IPS-15b (cell line): Measurements from ENCODE around the gene ARL5B.
"Not testable (repeated sequence)": the region's sequence is repeated elsewhere in the genome, so short reads cannot be mapped to it uniquely, and the experiment has no call there.

ENCODE experiments used
- H3K27me3 ChIP-seq: one replicate; pipeline ENCODE4 v1.6.1; 2013; ENCODE audit warnings: low read length; ENCODE audit not compliant: control insufficient read depth, insufficient read depth
- H3K36me3 ChIP-seq: one replicate; pipeline ENCODE4 v1.6.1; 2013; ENCODE audit warnings: low read length; ENCODE audit not compliant: control insufficient read depth, insufficient read depth
- H3K4me1 ChIP-seq: one replicate; pipeline ENCODE4 v1.6.1; 2013; ENCODE audit warnings: mild to moderate bottlenecking, low read length; ENCODE audit not compliant: control insufficient read depth, insufficient read depth
- H3K4me3 ChIP-seq: one replicate; pipeline ENCODE4 v1.5.1; 2013; ENCODE audit warnings: low read depth, low read length
- H3K9ac ChIP-seq: one replicate; pipeline ENCODE4 v1.6.1; 2013; ENCODE audit warnings: low read depth, mild to moderate bottlenecking, low read length
- H3K9me3 ChIP-seq: one replicate; pipeline ENCODE4 v1.6.1; 2013; ENCODE audit warnings: mild to moderate bottlenecking, low read length; ENCODE audit not compliant: control insufficient read depth, insufficient read depth

Gene ARL5B

GRCh38 chr10:18637400-18637799, 21.8 kb upstream of the ARL5B start:
- H3K4me1 ChIP-seq, H3K9ac ChIP-seq, H3K9me3 ChIP-seq: not testable (repeated sequence)

GRCh38 chr10:18639719-18640118, 19.5 kb upstream of the ARL5B start:
- not testable (repeated sequence) for H3K4me1 ChIP-seq, H3K9me3 ChIP-seq, H3K4me3 ChIP-seq, H3K9ac ChIP-seq, H3K27me3 ChIP-seq, H3K36me3 ChIP-seq

More at GRCh38 chr10:18637400-18637799, 21.8 kb upstream of the ARL5B start:
- H3K27me3 ChIP-seq, H3K36me3 ChIP-seq, H3K4me3 ChIP-seq: not testable (repeated sequence)

GRCh38 chr10:18647151-18647550, 12.1 kb upstream of the ARL5B start:
- H3K36me3 ChIP-seq: peaks cover 2% of the 10 kb centered on the region
- H3K4me1 ChIP-seq: no peaks in the 10 kb centered on the region
- no peak overlapping the region for H3K9ac ChIP-seq
- H3K27me3 ChIP-seq: no peaks in the 10 kb centered on the region
- no peak overlapping the region for H3K4me3 ChIP-seq
- no peaks in the 10 kb centered on the region for H3K9me3 ChIP-seq

DNA sequence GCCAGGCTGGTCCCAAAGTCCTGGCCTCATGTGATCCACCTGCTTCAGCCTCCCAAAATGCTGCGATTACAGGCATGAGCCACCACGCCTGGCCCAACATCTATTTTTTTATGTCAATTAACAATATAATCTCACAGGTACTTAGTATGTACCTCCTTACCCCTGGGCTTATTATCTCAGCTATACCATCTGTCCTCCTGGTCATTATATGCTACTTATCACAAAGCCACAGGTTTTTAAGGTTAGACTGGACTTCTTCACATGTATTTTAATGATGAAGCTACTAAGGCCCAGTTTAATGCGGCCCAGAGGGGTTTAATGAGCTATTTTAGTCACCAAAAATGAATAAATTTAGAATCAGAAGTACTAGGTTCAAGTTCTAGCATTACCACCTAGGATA, 11.3 kb upstream of the ARL5B start:
- no peaks in the 10 kb centered on the region for H3K27me3 ChIP-seq
- H3K4me3 ChIP-seq: no peak overlapping the region
- H3K36me3 ChIP-seq: peaks cover 2% of the 10 kb centered on the region
- H3K9ac ChIP-seq: no peak overlapping the region
- H3K9me3 ChIP-seq: no peaks in the 10 kb centered on the region
- no peaks in the 10 kb centered on the region for H3K4me1 ChIP-seq

GRCh38 chr10:18649364-18649959, 9.8 kb upstream of the ARL5B start:
- Histone ChIP-seq H3K9me3 (no peaks in the 10 kb centered on the region), H3K9ac (no peak overlapping the region), H3K27me3 (no peaks in the 10 kb centered on the region), H3K4me1 (no peaks in the 10 kb centered on the region), H3K36me3 (peaks cover 2% of the 10 kb centered on the region), H3K4me3 (peak overlapping the region; percentile 89)

DNA sequence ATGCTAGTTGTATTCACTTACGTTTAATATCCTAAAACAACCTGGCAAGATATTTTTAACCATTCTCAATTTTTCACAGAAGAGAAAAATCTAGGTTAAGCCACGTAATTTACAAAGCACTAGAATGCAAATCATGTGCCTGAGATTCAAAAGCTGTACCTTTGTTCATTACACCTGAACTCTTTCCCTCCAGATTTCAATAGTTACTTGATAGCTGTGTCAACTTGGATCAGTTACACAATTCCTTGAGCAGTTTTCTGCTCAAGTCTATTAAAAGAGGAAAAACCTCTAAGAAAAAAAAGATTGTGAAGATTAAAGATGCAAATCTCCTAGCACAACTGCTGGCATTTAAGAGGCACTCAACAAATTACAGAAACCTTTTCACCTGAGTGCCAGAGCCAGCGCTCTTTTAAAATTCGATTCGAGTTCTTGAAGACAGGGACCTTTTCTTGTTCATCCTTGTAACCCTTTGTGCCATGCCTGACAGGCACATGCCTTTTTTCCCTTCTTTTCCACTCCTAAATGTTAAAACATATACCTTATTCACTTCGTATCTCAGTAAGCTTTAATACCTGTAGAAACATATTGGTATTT, 8.7 kb upstream of the ARL5B start:
- H3K27me3 ChIP-seq: no peaks in the 10 kb centered on the region

DNA sequence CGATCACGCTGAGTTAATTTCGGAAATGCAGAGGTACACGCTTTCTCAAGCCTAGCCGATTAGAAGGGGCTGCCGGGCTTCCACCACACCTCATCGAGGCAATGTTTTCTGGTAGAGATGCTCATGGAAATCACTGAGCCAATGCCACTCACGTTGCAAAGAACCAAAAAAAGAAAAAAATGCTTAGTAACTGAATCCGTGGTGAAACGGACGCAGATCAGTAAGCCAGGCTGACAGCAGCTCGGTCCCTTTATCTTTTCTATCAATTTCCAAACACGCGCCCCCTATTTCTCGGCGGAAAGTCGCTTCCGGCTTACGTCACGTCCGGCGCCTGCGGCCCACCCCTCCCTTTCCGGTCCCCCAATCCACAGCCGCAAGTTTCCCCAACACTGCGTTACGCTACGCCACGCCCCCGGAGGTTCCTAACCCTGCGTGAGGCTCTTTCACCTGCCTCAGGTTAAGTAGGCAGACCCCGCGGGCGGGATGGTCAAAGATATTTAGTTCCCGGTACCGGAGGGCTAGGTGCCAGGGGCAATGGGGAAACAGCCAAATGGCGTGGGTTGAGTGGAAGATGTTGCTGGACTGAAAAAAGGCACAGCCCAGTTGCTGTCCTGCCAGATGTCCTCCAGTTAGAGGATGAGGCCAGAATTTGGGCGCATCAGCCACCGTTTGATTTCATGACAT, 7.8 kb upstream of the ARL5B start, which contains the start of gene NSUN6:
Gene NSUN6, minus strand, starts transcription at position 264 of the 684 bp plus-strand sequence. CDS start 384 bp downstream, outside the sequence.
- no peaks in the 10 kb centered on the region for H3K27me3 ChIP-seq
- H3K9ac ChIP-seq: peak within 1 kb of the TSS; percentile 82
- no peaks in the 10 kb centered on the region for H3K36me3 ChIP-seq
- H3K4me1 ChIP-seq: no peaks in the 10 kb centered on the region
- H3K9me3 ChIP-seq: no peaks in the 10 kb centered on the region
- peak within 1 kb of the TSS; percentile 89 for H3K4me3 ChIP-seq

More for the DNA sequence above, 8.7 kb upstream of the ARL5B start:
- H3K9ac ChIP-seq: peak overlapping the region; percentile 56
- no peaks in the 10 kb centered on the region for H3K9me3 ChIP-seq
- no peaks in the 10 kb centered on the region for H3K4me1 ChIP-seq
- peaks cover 2% of the 10 kb centered on the region for H3K36me3 ChIP-seq
- peak overlapping the region; percentile 89 for H3K4me3 ChIP-seq

DNA sequence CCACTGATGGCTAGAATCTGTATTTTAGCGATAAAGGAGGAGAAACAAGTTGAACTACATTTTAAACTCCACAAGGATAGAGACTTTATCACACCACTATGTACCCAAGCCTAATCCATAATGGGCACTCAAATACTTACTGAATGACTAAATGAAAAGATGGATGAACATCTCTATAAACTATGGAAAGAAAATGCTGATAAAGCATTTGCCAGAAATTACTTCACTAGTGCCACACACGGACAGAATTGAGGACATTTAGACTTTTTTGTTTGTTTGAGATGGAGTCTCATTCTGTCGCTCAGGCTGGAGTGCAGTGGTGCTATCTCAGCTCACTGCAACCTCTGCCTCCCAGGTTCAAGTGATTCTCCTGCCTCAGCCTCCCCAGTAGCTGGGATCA, 6.1 kb upstream of the ARL5B start:
- Histone ChIP-seq H3K27me3 (no peaks in the 10 kb centered on the region), H3K4me3 (no peak overlapping the region), H3K9ac (no peak overlapping the region), H3K4me1 (peaks cover 2% of the 10 kb centered on the region), H3K9me3 (no peaks in the 10 kb centered on the region), H3K36me3 (no peaks in the 10 kb centered on the region)

DNA sequence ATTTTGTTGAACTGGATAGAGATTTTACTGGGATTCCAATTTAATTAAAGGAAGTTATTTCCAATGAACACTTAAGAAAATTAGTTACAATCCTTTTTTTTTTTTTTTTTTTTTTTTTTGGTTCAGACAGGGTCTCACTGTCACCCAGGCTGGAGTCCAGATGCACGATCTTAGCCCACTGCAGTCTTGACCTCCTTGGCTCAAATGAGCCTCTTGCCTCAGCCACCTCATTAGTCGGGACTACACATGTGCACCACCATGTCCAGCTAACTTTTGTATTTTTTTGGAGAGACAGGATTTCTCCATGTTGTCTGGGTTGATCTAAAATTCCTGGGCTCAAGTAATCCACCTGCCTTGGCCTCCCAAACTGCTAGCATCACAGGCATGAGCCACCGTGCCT, 2.5 kb upstream of the ARL5B start:
- Histone ChIP-seq H3K9ac (no peak overlapping the region), H3K36me3 (no peaks in the 10 kb centered on the region), H3K4me1 (peaks cover 8% of the 10 kb centered on the region), H3K4me3 (no peak overlapping the region), H3K27me3 (no peaks in the 10 kb centered on the region), H3K9me3 (no peaks in the 10 kb centered on the region)

GRCh38 chr10:18658271-18659124, 733 bp upstream of the ARL5B start:
- Histone ChIP-seq H3K4me1 (peaks cover 8% of the 10 kb centered on the region), H3K9ac (peak overlapping the region; percentile 99), H3K36me3 (no peaks in the 10 kb centered on the region)

DNA sequence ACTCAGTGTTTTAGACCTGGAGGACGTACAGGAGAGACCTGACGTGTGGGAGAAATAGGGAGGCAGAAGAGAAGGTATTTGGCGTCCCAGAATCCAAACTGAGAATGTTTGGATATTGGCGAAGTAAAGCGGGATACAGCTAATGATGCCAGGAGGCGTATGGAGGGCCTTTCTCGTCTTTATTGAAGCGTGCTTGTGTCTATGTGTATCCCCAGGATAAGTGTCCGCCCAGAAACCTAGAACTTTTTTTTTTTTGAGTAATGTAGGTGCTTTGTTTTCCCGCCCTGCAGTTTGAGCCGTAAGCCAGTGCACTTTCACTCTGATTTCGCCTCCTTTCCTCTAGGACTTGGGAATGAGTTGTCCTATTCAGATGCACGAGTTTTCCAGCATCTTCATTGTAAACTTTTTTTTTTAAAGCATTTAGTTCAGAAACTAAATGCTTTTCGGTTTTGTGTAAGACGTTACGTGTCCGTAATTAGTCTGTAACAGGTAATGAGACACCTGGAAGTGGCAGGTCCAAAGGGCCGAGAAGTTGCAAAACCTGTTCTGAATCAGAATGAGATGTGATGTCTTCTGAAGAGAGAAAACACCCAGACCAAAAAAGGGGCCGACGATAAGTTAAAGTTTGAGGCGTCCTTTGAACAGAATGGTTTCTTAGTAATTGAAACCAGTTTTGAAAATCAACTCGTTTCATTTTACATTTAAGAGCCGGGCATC, 746 bp downstream of the ARL5B start:
- Histone ChIP-seq H3K9ac (peak overlapping the region; percentile 97), H3K4me3 (peak overlapping the region; percentile 99), H3K36me3 (no peaks in the 10 kb centered on the region), H3K27me3 (no peaks in the 10 kb centered on the region), H3K9me3 (no peaks in the 10 kb centered on the region), H3K4me1 (peaks cover 8% of the 10 kb centered on the region)

More at GRCh38 chr10:18658271-18659124, 733 bp upstream of the ARL5B start:
- no peaks in the 10 kb centered on the region for H3K27me3 ChIP-seq
- H3K4me3 ChIP-seq: peak overlapping the region; percentile 99
- H3K9me3 ChIP-seq: no peaks in the 10 kb centered on the region
